ENCODE results near the gene ANKRD63. TPM values are rescaled to one million over a fixed set of nuclear protein-coding genes. Genes with fewer than 3 reads are reported as not detected.

The ANKRD63 gene
- total RNA-seq, 1 experiment from 2014 or later = not detected

GRCh38 chr15:40269604-40270003, 13.3 kb downstream of the ANKRD63 start:
- no TSS peak for BruUV-seq (replicated peaks)
- H3K36me3 Mint-ChIP-seq (ENCODE audit: insufficient read depth, unreplicated experiment) = peaks cover 32% of the 10 kb centered on the region
- CTCF ChIA-PET = interaction anchor here (0.5 to 14.7 kb wide), 6 partner anchors 10 to 230 kb away, joined by 3 to 657 read pairs (median 3); partner anchors contain the start of gene PAK6
- no peaks in the 10 kb centered on the region for H3K9me3 Mint-ChIP-seq (ENCODE audit: unreplicated experiment)
- H3K27ac Mint-ChIP-seq (ENCODE audit: low read depth, unreplicated experiment) = no peak overlapping the region
- no peak for DNase-seq (ENCODE audit: unreplicated experiment)
- no peak overlapping the region for H3K4me3 Mint-ChIP-seq (ENCODE audit: unreplicated experiment)
- intact Hi-C loops (cut with micrococcal nuclease) = loop anchor here (10.0 kb wide), 2 partner anchors 165 to 485 kb away; partner anchors contain the start of genes BMF and FSIP1
- peaks cover 7% of the 10 kb centered on the region for H3K4me1 Mint-ChIP-seq (ENCODE audit: insufficient read depth, unreplicated experiment)
- POLR2A ChIA-PET = interaction anchor here (4.8 kb wide), 1 partner anchor 30 kb away, joined by 42 read pairs; the partner anchor contains the start of gene PAK6
- TF ChIP-seq, protein P1, sequence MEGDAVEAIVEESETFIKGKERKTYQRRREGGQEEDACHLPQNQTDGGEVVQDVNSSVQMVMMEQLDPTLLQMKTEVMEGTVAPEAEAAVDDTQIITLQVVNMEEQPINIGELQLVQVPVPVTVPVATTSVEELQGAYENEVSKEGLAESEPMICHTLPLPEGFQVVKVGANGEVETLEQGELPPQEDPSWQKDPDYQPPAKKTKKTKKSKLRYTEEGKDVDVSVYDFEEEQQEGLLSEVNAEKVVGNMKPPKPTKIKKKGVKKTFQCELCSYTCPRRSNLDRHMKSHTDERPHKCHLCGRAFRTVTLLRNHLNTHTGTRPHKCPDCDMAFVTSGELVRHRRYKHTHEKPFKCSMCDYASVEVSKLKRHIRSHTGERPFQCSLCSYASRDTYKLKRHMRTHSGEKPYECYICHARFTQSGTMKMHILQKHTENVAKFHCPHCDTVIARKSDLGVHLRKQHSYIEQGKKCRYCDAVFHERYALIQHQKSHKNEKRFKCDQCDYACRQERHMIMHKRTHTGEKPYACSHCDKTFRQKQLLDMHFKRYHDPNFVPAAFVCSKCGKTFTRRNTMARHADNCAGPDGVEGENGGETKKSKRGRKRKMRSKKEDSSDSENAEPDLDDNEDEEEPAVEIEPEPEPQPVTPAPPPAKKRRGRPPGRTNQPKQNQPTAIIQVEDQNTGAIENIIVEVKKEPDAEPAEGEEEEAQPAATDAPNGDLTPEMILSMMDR (IDR thresholded peaks at IDR 0.05; ENCODE audit: unreplicated experiment) = no peak
- H3K27me3 Mint-ChIP-seq (ENCODE audit: insufficient read depth, unreplicated experiment) = no peaks in the 10 kb centered on the region

DNA sequence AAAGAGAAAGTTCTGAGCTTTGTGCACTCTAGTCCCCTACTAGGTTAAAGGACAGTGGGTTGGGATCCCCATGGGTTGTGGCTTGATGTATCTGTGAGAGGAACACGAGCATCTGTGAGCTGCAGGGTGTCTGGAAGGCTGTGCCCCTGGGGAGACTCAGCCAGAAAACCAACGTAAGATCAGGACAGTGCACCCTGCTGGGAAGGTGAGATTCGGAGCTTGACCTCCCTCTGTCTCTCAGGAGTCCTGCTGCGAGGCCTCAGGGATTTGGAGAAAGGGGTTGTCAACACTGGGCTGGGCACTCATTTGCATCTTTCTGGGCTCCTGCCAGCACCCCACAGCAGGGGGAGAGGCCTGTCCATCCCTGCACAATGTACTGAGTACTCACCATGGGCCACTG, 15.2 kb downstream of the ANKRD63 start:
- H3K27ac Mint-ChIP-seq (ENCODE audit: low read depth, unreplicated experiment) = peak overlapping the region; percentile 20
- CTCF ChIA-PET = interaction anchor here (0.6 to 14.7 kb wide), 8 partner anchors 11 to 228 kb away, joined by 3 to 657 read pairs (median 4); no protein-coding TSS in a partner anchor
- intact Hi-C loops (cut with micrococcal nuclease) = loop anchor here (2.0 kb wide), 1 partner anchor 221 kb away; no protein-coding TSS in a partner anchor
- H3K9me3 Mint-ChIP-seq (ENCODE audit: unreplicated experiment) = no peaks in the 10 kb centered on the region
- no peak for DNase-seq (ENCODE audit: unreplicated experiment)
- no peak overlapping the region for H3K4me3 Mint-ChIP-seq (ENCODE audit: unreplicated experiment)
- H3K27me3 Mint-ChIP-seq (ENCODE audit: insufficient read depth, unreplicated experiment) = no peaks in the 10 kb centered on the region
- H3K36me3 Mint-ChIP-seq (ENCODE audit: insufficient read depth, unreplicated experiment) = peaks cover 27% of the 10 kb centered on the region
- POLR2A ChIA-PET = interaction anchor here (0.7 to 4.8 kb wide), 8 partner anchors 19 to 223 kb away, joined by 3 to 42 read pairs (median 4); partner anchors contain the start of gene PAK6
- H3K4me1 Mint-ChIP-seq (ENCODE audit: insufficient read depth, unreplicated experiment) = peaks cover 7% of the 10 kb centered on the region
- no TSS peak for BruUV-seq (replicated peaks)
- TF ChIP-seq, protein P1 (IDR thresholded peaks at IDR 0.05; ENCODE audit: unreplicated experiment) = no peak

DNA sequence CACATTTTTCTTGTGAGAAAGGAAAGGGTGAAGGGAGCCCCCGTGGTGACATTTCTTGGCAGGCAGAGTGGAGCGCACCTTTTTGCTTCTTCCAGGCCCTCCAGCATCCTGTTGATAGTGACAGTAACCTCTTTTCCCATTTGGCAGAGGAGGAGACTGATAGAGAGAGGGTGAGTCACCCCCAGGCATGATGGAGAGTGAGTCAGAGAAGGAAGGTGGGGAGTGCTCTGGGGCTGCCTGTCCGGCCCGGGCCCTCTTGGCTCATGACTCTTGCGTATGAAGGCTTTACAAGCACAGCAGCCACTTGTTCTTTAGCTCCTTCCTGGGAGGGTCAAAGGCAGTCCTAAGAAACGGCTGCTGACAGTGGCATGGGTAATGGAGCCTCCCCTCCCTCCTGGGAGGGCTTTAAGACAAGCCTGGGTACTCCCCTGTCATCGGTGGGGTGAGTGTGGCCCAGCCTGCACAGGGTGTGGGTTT, 16.0 kb downstream of the ANKRD63 start:
- Mint-ChIP-seq H3K27me3 (ENCODE audit: insufficient read depth, unreplicated experiment) (no peaks in the 10 kb centered on the region), H3K36me3 (ENCODE audit: insufficient read depth, unreplicated experiment) (peaks cover 32% of the 10 kb centered on the region), H3K27ac (ENCODE audit: low read depth, unreplicated experiment) (peak overlapping the region; percentile 20), H3K4me3 (ENCODE audit: unreplicated experiment) (no peak overlapping the region), H3K4me1 (ENCODE audit: insufficient read depth, unreplicated experiment) (peaks cover 7% of the 10 kb centered on the region), H3K9me3 (ENCODE audit: unreplicated experiment) (no peaks in the 10 kb centered on the region)
- POLR2A ChIA-PET = interaction anchor here (0.7 to 4.8 kb wide), 9 partner anchors 18 to 223 kb away, joined by 3 to 42 read pairs (median 4); partner anchors contain the start of gene PAK6
- no TSS peak for BruUV-seq (replicated peaks)
- peak; percentile 96 for DNase-seq (ENCODE audit: unreplicated experiment)
- intact Hi-C loops (cut with micrococcal nuclease) = loop anchor here (2.0 kb wide), 1 partner anchor 220 kb away; no protein-coding TSS in a partner anchor
- CTCF ChIA-PET = interaction anchor here (0.6 to 14.7 kb wide), 8 partner anchors 8 to 221 kb away, joined by 3 to 657 read pairs (median 4); no protein-coding TSS in a partner anchor
- TF ChIP-seq, protein P1 (IDR thresholded peaks at IDR 0.05; ENCODE audit: unreplicated experiment) = no peak

DNA sequence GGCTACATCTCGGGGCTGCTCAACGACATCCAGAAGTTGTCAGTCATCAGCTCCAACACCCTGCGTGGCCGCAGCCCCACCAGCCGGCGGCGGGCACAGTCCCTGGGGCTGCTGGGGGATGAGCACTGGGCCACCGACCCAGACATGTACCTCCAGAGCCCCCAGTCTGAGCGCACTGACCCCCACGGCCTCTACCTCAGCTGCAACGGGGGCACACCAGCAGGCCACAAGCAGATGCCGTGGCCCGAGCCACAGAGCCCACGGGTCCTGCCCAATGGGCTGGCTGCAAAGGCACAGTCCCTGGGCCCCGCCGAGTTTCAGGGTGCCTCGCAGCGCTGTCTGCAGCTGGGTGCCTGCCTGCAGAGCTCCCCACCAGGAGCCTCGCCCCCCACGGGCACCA, 17.0 kb downstream of the ANKRD63 start:
- TF ChIP-seq, protein P1 (IDR thresholded peaks at IDR 0.05; ENCODE audit: unreplicated experiment) = no peak
- DNase-seq (ENCODE audit: unreplicated experiment) = no peak
- Mint-ChIP-seq H3K9me3 (ENCODE audit: unreplicated experiment) (no peaks in the 10 kb centered on the region), H3K4me1 (ENCODE audit: insufficient read depth, unreplicated experiment) (peaks cover 7% of the 10 kb centered on the region), H3K27me3 (ENCODE audit: insufficient read depth, unreplicated experiment) (no peaks in the 10 kb centered on the region), H3K36me3 (ENCODE audit: insufficient read depth, unreplicated experiment) (peaks cover 32% of the 10 kb centered on the region), H3K4me3 (ENCODE audit: unreplicated experiment) (no peak overlapping the region), H3K27ac (ENCODE audit: low read depth, unreplicated experiment) (no peak overlapping the region)
- ChIA-PET POLR2A (interaction anchor here (1.4 to 4.8 kb wide), 5 partner anchors 22 to 49 kb away, joined by 3 to 42 read pairs (median 9); partner anchors contain the start of gene PAK6), CTCF (interaction anchor here (1.3 to 5.4 kb wide), 4 partner anchors 8 to 48 kb away, joined by 3 to 35 read pairs (median 6); partner anchors contain the start of gene PAK6)
- no TSS peak for BruUV-seq (replicated peaks)
- intact Hi-C loops (cut with micrococcal nuclease) = loop anchor here (2.0 kb wide), 1 partner anchor 219 kb away; no protein-coding TSS in a partner anchor
